Adrenal gland (tissue), 12 donors: ENCODE data around the gene DPP10. TPM values are rescaled to one million over a fixed set of nuclear protein-coding genes. Genes with fewer than 3 reads are reported as not detected.

Experiments used
- DNase-seq, 7 donors: peaks; one replicate each; pipeline ENCODE4 v3.0.0-alpha.2; 2019 to 2020
- H3K27ac ChIP-seq, 5 donors: fragments of 200-600 bp; sonication (generic) in 4 of 5; 1 replicate in 3 of 5; 2 replicates in 2 of 5; pipeline versions ENCODE4 v1.5.1 to v1.8.0; 2016 to 2020; ENCODE audit warnings: mild to moderate bottlenecking in 1 of 5
- H3K27me3 ChIP-seq: fragments of 200-600 bp; 2 replicates; pipeline ENCODE4 v1.8.0; 2021
- H3K36me3 ChIP-seq, 2 donors: fragments of 200-600 bp; replicated peaks in 1 of 2; 1 replicate in 1 of 2; 2 replicates in 1 of 2; pipeline versions ENCODE4 v1.5.1 to v1.8.0; 2018 to 2022
- H3K4me1 ChIP-seq, 2 donors: fragments of 200-600 bp; replicated peaks in 1 of 2; 1 replicate in 1 of 2; 2 replicates in 1 of 2; pipeline versions ENCODE4 v1.5.1 to v1.8.0; 2018 to 2021
- H3K4me3 ChIP-seq, 4 donors: fragments of 200-600 bp; sonication (generic) in 3 of 4; one replicate each; pipeline ENCODE4 v1.5.1; 2016 to 2018
- H3K9me3 ChIP-seq, 3 donors: fragments of 200-600 bp; sonication (generic) in 1 of 3; replicated peaks in 1 of 3; 1 replicate in 2 of 3; 2 replicates in 1 of 3; pipeline versions ENCODE4 v1.5.1 to v1.8.0; 2016 to 2021
- CTCF ChIP-seq, 6 experiments: fragments of 450-650 bp in 4 of 6; fragments of 200-600 bp in 2 of 6; sonication (generic) in 1 of 6; IDR thresholded peaks; 1 replicate in 5 of 6; 2 replicates in 1 of 6; pipeline versions ENCODE4 v1.5.1 to v1.8.0; 2016 to 2021; ENCODE audit warnings: antibody characterized with exemption in 6 of 6, mild to moderate bottlenecking in 2 of 6, moderate library complexity in 1 of 6
- POLR2A ChIP-seq, 2 donors: fragments of 450-650 bp; IDR thresholded peaks; one replicate each; pipeline ENCODE4 v1.6.1; 2017; ENCODE audit warnings: antibody characterized with exemption in 2 of 2, mild to moderate bottlenecking in 2 of 2, moderate library complexity in 1 of 2
- WGBS, 4 donors: extraction: QIAGEN DNeasy Blood & Tissue Kit in 2 of 4; methylation state at CpG; one replicate each; pipeline versions ENCODE4 v1.1.5 to v1.1.7; 2013 to 2017; 5-methylcytosine and 5-hydroxymethylcytosine counted together
- intact Hi-C, 2 donors: fragments of 100-400 bp; cut with DNase I; formaldehyde crosslinking; loops; one replicate each; pipeline versions ENCODE4 v1.14.1 to v1.15.0; 2022 to 2023
- polyA plus RNA-seq, 3 donors: library from polyadenylated mRNA; stranded (reverse); fragments of 200-250 nt in 2 of 3; fragments of 350-450 nt in 1 of 3; fragmentation: Illumina TruSeq in 1 of 3; extraction: RNeasy Lipid Tissue Mini Kit (QIAGEN cat#74804) in 1 of 3; gene quantifications; one replicate each; pipeline ENCODE4 v1.2.3, GENCODE V29; 2013 to 2014
- total RNA-seq, 9 donors: library from RNA; depleted of rRNA in 4 of 9; stranded (reverse); fragments of >200 nt in 4 of 9; fragments of 120-200 nt in 1 of 9; fragmentation: NEBNext Ultra II Directional in 1 of 9; extraction: Animal tissue kit (Norgen Biotek cat#: 25700) in 1 of 9; gene quantifications; one replicate each; pipeline versions ENCODE4 v1.1.0 to v1.2.4, GENCODE V29; 2013 to 2023
- donor health status: healthy with polysubstance abuse.
- donor health status: Bipolar disorder and iron deficiency.
- donor health status: DM: yes; HTN: yes; CAD: no.
- donor health status: DM: no; HTN: no; CAD: no.
- donor health status: DM: no; HTN: no; CAD: no.
- donor health status: DM: yes; HTN: yes; CAD: no.

DPP10 gene
- total and polyA plus RNA-seq, 12 donors, result 5.2 to 257 (median 32.0) TPM

DNA sequence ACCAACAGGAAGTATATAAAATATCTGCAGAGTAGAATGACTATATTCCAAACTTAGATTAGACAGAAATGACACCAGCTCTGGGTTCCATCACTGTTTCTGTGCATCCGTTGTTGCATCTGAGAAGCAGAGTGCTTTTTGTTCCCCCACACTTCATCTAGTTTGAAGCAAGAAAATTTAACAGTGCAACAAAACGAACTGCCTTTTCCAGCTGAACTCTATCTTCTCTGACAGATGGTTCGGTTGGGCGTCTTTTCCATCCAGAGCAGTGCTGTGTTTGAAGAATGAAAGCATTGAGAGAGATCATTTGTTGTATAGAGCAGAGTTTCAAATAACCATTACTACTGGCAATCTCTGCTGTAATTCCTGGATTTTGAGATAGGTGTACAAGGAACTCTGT, 757.5 kb downstream of the DPP10 start:
- 28 to 39% (median 34%) methylated on average over 4 of the region's 4 CpGs for WGBS, 4 donors
- Histone ChIP-seq H3K36me3 (no peaks in the 10 kb centered on the region), H3K27me3 (no peaks in the 10 kb centered on the region), H3K4me1 (no peaks in the 10 kb centered on the region), H3K27ac (no peak overlapping the region), H3K4me3 (no peak overlapping the region), H3K9me3 (no peaks in the 10 kb centered on the region)
- TF ChIP-seq CTCF (IDR thresholded peaks at IDR 0.05), result no peak
- no peak for TF ChIP-seq POLR2A (IDR thresholded peaks at IDR 0.05)
- intact Hi-C loops, result no loop called here
- DNase-seq, result no peak

DNA sequence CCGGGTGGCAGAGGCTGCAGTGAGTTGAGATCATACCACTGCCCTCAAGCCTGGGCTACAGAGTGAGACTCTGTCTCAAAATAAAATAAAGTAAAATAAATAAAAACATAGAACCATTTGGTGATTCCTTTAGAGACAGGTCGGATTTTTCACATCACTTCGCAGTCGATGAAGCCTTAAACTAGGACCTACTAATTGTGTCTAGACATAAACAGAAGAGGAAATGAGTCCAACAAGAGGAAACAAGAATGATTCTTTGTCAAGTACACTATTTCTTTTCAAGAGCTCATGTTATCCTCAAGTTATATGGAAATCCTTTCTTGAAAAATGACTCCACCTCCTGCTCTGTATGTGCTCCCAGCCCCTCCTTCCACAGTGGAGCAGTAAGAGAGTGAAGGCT, 758.9 kb downstream of the DPP10 start:
- Histone ChIP-seq H3K4me1 (no peaks in the 10 kb centered on the region), H3K9me3 (no peaks in the 10 kb centered on the region), H3K36me3 (no peaks in the 10 kb centered on the region), H3K27me3 (no peaks in the 10 kb centered on the region), H3K4me3 (no peak overlapping the region), H3K27ac (no peak overlapping the region)
- TF ChIP-seq POLR2A (IDR thresholded peaks at IDR 0.05), result no peak
- TF ChIP-seq CTCF (IDR thresholded peaks at IDR 0.05), result no peak
- 88 to 96% (median 93%) methylated on average over 4 of the region's 4 CpGs for WGBS, 4 donors
- intact Hi-C loops, result no loop called here
- DNase-seq, result no peak

GRCh38 chr2:115208493-115209164, 766.2 kb downstream of the DPP10 start:
- no peaks in the 10 kb centered on the region for H3K36me3 ChIP-seq
- no peaks in the 10 kb centered on the region for H3K4me1 ChIP-seq
- H3K27ac ChIP-seq, result no peak overlapping the region
- H3K27me3 ChIP-seq, result no peaks in the 10 kb centered on the region
- H3K4me3 ChIP-seq, result no peak overlapping the region
- 48 to 70% (median 61%) methylated on average over 3 of the region's 3 CpGs for WGBS, 4 donors
- H3K9me3 ChIP-seq, result no peaks in the 10 kb centered on the region
- no peak for DNase-seq
- TF ChIP-seq CTCF (IDR thresholded peaks at IDR 0.05) (no peak), POLR2A (IDR thresholded peaks at IDR 0.05) (no peak)
- intact Hi-C loops, result no loop called here

DNA sequence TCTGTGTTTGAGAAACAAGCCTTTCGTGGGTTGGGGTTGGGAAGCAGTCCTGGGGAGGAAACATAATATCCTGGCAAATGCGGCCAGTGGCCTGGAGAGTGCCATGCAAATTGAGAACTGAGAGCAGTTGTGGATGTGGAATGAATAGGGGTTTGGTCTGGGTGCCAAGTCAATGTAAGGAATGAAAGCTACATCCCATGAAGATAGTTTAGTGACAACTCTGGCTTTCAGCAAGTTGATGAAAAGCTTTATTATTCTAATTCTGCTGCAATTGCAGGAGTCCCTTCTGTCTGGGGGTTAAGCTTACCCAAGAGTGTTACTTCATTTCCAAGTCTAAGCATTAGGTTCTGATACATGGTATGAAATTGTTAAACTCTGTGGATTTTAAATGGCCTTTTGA, 771.6 kb downstream of the DPP10 start:
- H3K27ac ChIP-seq, result no peak overlapping the region
- no peak for DNase-seq
- intact Hi-C loops, result no loop called here
- no peaks in the 10 kb centered on the region for H3K27me3 ChIP-seq
- H3K4me1 ChIP-seq, result peaks cover 0 to 5% of the 10 kb centered on the region in 2 donors
- no peak overlapping the region for H3K4me3 ChIP-seq
- no peaks in the 10 kb centered on the region for H3K9me3 ChIP-seq
- TF ChIP-seq CTCF (IDR thresholded peaks at IDR 0.05) (no peak), POLR2A (IDR thresholded peaks at IDR 0.05) (no peak)
- no peaks in the 10 kb centered on the region for H3K36me3 ChIP-seq
- 74 to 87% (median 77%) methylated on average over 2 of the region's 2 CpGs for WGBS, 4 donors
